ENCODE results near the gene SPINK5. TPM values are rescaled to one million over a fixed set of nuclear protein-coding genes. Genes with fewer than 3 reads are reported as not detected.

SPINK5 gene
- polyA plus RNA-seq, 2 of the 4 experiments (the other 2 are of a cell fraction): not detected

DNA sequence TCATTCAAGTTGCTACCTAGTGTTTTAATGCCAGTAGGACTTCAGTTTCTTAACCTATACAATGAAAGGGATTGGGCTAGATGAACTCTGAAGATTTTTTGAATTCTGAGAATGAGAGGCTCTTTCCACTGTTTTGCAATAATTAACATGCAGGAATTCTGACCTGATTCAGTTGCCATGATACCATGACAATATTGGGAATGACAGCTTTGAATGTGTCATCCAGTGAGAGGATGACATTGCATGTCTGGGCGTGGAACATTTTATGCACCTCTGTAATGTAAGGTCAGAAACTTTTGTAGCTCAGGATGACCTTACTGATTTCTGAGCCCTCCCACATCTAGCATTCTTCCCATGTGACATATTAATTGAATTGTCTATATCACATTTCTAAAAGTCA, 30.6 kb upstream of the SPINK5 start:
- H3K4me1 ChIP-seq: no peaks in the 10 kb centered on the region
- H3K27ac ChIP-seq: no peak overlapping the region
- no peak for FAIRE-seq
- no peak overlapping the region for H3K4me3 ChIP-seq
- WGBS (ENCODE audit: missing lambda C conversion rate): 0% methylated on average over 1 of the region's 1 CpG
- no peak for ATAC-seq
- POLR2A ChIA-PET: no interaction called here
- no peaks in the 10 kb centered on the region for H3K9me3 ChIP-seq
- TF ChIP-seq, protein P1, sequence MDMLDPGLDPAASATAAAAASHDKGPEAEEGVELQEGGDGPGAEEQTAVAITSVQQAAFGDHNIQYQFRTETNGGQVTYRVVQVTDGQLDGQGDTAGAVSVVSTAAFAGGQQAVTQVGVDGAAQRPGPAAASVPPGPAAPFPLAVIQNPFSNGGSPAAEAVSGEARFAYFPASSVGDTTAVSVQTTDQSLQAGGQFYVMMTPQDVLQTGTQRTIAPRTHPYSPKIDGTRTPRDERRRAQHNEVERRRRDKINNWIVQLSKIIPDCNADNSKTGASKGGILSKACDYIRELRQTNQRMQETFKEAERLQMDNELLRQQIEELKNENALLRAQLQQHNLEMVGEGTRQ (IDR thresholded peaks at IDR 0.05): no peak
- TF ChIP-seq, protein P2, sequence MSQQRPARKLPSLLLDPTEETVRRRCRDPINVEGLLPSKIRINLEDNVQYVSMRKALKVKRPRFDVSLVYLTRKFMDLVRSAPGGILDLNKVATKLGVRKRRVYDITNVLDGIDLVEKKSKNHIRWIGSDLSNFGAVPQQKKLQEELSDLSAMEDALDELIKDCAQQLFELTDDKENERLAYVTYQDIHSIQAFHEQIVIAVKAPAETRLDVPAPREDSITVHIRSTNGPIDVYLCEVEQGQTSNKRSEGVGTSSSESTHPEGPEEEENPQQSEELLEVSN (IDR thresholded peaks at IDR 0.05; ENCODE audit: borderline replicate concordance, low read depth): no peak
- TF ChIP-seq HDAC2 (IDR thresholded peaks at IDR 0.05): no peak
- no peak for TF ChIP-seq ZFP36 (IDR thresholded peaks at IDR 0.05; ENCODE audit: borderline replicate concordance, partially characterized antibody)
- TF ChIP-seq BHLHE40 (IDR thresholded peaks at IDR 0.05; ENCODE audit: low read depth, low read length): no peak
- CTCF ChIA-PET: no interaction called here
- H3K4me2 ChIP-seq: no peak overlapping the region
- DNase-seq (ENCODE audit: low read depth in 1 of 2, low spot score in 1 of 2): peak in 1 of 2 experiments; percentile 4

DNA sequence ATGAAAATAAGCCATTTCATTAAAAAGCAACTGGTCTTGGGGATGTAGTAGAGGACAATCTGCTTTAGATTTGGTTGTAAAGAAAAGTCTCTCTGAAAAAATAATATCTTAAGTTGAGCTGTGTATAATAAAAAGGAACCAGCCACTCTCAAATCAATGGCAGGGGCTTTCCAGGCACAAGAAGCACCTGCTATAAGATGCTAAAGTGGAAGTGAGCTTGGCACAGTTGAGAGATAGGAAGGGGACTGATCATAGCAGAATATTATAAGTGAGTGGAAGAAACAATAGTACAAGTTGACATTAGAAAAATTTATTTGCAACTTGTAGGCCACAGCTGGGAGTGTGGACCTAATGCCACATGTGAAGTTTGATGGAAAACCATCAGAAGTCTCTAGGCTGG, 28.1 kb upstream of the SPINK5 start:
- CTCF ChIA-PET: no interaction called here
- FAIRE-seq: no peak
- TF ChIP-seq GATA3 (IDR thresholded peaks at IDR 0.05; ENCODE audit: borderline replicate concordance) (no peak), BHLHE40 (IDR thresholded peaks at IDR 0.05; ENCODE audit: low read depth, low read length) (no peak), HOXB5 (CRISPR knock-in tag; IDR thresholded peaks at IDR 0.05) (no peak), CHD4 (IDR thresholded peaks at IDR 0.05; ENCODE audit: borderline replicate concordance) (no peak), CBX2 (IDR thresholded peaks at IDR 0.05; ENCODE audit: borderline replicate concordance, low read depth) (no peak), EHMT2 (IDR thresholded peaks at IDR 0.05; ENCODE audit: low read depth) (no peak), TFCP2L1 (CRISPR knock-in tag; IDR thresholded peaks at IDR 0.05) (no peak), MAFK (IDR thresholded peaks at IDR 0.05; ENCODE audit: partially characterized antibody) (no peak), CBX8 (IDR thresholded peaks at IDR 0.05) (no peak), SREBF2 (IDR thresholded peaks at IDR 0.05) (no peak), POLR2AphosphoS2 (conservative IDR thresholded peaks at IDR 0.05; ENCODE audit: low read length) (no peak), ESRRA (IDR thresholded peaks at IDR 0.05; ENCODE audit: borderline replicate concordance, low read length) (no peak), ZNF302 (CRISPR knock-in tag; IDR thresholded peaks at IDR 0.05) (no peak), POLR2A (IDR thresholded peaks at IDR 0.05; ENCODE audit: low read length) (no peak)
- TF ChIP-seq, protein P3, sequence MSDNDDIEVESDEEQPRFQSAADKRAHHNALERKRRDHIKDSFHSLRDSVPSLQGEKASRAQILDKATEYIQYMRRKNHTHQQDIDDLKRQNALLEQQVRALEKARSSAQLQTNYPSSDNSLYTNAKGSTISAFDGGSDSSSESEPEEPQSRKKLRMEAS (IDR thresholded peaks at IDR 0.05): no peak
- TF ChIP-seq, protein P1 (IDR thresholded peaks at IDR 0.05): no peak
- TF ChIP-seq, protein P4, sequence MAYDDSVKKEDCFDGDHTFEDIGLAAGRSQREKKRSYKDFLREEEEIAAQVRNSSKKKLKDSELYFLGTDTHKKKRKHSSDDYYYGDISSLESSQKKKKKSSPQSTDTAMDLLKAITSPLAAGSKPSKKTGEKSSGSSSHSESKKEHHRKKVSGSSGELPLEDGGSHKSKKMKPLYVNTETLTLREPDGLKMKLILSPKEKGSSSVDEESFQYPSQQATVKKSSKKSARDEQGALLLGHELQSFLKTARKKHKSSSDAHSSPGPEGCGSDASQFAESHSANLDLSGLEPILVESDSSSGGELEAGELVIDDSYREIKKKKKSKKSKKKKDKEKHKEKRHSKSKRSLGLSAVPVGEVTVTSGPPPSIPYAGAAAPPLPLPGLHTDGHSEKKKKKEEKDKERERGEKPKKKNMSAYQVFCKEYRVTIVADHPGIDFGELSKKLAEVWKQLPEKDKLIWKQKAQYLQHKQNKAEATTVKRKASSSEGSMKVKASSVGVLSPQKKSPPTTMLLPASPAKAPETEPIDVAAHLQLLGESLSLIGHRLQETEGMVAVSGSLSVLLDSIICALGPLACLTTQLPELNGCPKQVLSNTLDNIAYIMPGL (CRISPR knock-in tag; IDR thresholded peaks at IDR 0.05; ENCODE audit: borderline replicate concordance): no peak
- TF ChIP-seq, protein P5, sequence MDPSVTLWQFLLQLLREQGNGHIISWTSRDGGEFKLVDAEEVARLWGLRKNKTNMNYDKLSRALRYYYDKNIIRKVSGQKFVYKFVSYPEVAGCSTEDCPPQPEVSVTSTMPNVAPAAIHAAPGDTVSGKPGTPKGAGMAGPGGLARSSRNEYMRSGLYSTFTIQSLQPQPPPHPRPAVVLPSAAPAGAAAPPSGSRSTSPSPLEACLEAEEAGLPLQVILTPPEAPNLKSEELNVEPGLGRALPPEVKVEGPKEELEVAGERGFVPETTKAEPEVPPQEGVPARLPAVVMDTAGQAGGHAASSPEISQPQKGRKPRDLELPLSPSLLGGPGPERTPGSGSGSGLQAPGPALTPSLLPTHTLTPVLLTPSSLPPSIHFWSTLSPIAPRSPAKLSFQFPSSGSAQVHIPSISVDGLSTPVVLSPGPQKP (IDR thresholded peaks at IDR 0.05; ENCODE audit: low read depth, low read length): no peak
- TF ChIP-seq, protein P6, sequence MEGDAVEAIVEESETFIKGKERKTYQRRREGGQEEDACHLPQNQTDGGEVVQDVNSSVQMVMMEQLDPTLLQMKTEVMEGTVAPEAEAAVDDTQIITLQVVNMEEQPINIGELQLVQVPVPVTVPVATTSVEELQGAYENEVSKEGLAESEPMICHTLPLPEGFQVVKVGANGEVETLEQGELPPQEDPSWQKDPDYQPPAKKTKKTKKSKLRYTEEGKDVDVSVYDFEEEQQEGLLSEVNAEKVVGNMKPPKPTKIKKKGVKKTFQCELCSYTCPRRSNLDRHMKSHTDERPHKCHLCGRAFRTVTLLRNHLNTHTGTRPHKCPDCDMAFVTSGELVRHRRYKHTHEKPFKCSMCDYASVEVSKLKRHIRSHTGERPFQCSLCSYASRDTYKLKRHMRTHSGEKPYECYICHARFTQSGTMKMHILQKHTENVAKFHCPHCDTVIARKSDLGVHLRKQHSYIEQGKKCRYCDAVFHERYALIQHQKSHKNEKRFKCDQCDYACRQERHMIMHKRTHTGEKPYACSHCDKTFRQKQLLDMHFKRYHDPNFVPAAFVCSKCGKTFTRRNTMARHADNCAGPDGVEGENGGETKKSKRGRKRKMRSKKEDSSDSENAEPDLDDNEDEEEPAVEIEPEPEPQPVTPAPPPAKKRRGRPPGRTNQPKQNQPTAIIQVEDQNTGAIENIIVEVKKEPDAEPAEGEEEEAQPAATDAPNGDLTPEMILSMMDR (IDR thresholded peaks at IDR 0.05): no peak
- Histone ChIP-seq H3K9me3 (no peaks in the 10 kb centered on the region), H3K4me2 (no peak overlapping the region), H3K4me1 (no peaks in the 10 kb centered on the region), H3K27ac (no peak overlapping the region), H3K4me3 (no peak overlapping the region)
- no peak for ATAC-seq
- no peak for DNase-seq (ENCODE audit: low read depth in 1 of 2, low spot score in 1 of 2)
- POLR2A ChIA-PET: no interaction called here
